ENCODE data around the gene TREX2.

TREX2 gene, protein sequence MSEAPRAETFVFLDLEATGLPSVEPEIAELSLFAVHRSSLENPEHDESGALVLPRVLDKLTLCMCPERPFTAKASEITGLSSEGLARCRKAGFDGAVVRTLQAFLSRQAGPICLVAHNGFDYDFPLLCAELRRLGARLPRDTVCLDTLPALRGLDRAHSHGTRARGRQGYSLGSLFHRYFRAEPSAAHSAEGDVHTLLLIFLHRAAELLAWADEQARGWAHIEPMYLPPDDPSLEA

DNA sequence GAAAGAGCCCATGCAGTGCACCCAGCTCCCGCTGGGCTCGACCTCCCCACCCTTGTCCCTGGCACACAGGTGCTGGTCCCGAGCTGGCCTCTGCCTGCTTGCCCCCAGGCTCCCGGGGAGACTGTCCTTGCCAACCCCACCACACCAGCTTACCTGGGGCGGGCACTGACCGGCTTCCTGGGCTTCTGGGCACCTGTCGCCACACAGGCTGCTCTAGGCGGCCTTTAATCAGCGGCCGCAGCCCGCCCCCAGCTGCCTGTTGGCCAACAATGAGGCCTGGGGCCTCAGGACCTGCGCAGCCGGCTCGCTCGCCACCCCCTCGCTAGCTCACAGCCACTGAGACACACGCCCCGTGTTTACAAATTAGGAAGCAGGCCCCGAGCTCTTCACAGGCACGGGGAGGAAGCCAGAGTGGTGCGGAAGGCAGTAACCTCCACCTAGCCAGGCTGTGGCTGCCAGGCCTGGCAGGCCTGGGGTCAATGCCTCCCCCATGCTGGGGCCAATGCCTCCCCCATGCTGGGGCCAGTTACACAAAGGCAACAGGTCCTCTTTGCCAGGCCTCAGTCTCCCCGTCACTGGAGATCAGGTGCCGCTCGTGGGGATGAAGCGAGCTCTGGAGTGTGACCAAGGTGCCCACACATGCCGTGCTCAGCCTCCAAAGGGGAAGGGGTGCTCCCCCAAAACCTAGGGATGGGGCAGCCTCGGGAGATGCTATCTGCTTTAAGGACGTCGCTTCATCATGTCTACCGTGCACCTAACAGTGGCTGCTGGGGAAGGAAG, at the start of gene TREX2:
TSS of gene TREX2 (minus strand) at position 201 of the 780 bp plus-strand sequence. CDS start 626 bp downstream, outside the sequence.
- DNase-seq, result no peak

GRCh38 chrX:153495362-153495751, 49.5 kb upstream of the TREX2 start:
- no peak for DNase-seq

- peak; percentile 41 for DNase-seq
Observed at GRCh38 chrX:153494541-153495361, 48.9 kb upstream of the TREX2 start, which contains the start of gene BGN. Gene BGN (plus strand): TSS chrX:153494980. CDS start chrX:153504632, 9,652 bp downstream.

DNA sequence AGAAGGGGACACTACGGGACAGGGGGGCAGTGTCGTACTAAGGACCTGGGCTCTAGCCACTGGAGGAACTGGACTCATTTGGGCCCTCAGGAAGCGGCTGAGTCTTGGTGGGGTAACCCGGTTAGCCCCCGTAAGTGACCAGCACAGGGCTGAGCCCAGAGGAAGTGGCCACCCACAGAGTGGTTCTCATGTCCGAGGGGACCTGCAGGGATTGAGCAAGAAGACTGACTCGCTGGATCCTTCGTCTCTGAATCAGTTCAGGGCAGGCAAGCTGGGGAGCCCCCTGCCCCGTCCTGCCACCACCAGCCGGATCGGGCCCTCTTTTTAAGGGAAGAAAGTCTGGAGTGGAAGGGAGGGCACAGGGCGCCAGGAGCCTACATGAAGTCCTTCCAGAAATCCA, 48.2 kb upstream of the TREX2 start:
- DNase-seq, result no peak

- DNase-seq, result no peak
Observed at GRCh38 chrX:153493085-153493484, 47.2 kb upstream of the TREX2 start.

GRCh38 chrX:153492543-153492942, 46.7 kb upstream of the TREX2 start:
- no peak for DNase-seq

DNA sequence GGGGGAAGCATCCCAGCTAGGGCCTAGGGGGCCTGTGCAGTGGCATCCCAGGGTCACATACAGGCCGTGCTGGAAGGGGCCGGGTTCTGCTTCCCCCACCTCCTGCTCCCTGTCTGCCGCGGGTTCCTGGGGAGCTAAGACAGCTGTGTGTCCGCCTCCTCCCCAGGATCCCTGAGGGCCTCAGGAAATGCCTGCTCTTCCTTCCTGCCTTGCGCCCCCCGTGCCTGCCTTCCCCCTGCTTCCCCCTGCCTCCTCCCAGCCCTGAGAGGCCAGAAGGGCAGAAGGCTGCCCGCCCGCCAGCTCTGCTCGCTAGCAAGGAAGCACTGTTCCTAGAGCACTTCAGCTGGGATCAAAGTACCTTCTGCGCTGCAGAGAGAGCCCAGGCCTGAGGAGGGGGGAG, 46.1 kb upstream of the TREX2 start:
- DNase-seq, result no peak

DNA sequence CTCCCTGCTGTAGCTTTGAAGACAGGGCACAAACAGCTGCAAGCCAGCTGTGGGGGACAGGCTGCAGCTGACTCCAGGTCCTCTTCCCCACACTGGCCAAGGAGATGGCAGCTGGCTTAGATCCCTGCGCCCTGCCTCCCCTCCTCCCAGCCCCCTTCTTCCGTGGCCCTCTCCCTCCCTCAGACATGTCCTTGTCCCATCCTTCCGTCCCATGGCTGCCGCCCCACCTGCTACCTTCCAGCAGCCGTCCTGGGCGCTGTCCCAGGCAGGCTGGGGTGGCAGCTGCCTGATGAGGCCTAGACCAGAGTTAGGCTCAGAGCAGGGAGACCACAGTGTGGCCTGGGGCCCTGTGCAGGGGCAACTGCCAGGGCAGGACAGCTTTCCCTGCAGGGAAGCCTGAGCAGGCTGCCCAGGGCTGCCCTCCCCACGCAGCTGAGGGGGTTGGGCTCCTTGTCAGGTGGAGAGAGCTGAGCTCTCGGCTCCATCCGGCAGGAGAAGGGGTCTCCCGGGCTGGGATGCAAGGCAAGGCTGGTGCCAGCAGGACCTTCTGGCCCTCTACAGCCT, 45.6 kb upstream of the TREX2 start:
- DNase-seq, result no peak

- DNase-seq, result no peak
Observed at GRCh38 chrX:153490217-153490930, 44.5 kb upstream of the TREX2 start.

DNA sequence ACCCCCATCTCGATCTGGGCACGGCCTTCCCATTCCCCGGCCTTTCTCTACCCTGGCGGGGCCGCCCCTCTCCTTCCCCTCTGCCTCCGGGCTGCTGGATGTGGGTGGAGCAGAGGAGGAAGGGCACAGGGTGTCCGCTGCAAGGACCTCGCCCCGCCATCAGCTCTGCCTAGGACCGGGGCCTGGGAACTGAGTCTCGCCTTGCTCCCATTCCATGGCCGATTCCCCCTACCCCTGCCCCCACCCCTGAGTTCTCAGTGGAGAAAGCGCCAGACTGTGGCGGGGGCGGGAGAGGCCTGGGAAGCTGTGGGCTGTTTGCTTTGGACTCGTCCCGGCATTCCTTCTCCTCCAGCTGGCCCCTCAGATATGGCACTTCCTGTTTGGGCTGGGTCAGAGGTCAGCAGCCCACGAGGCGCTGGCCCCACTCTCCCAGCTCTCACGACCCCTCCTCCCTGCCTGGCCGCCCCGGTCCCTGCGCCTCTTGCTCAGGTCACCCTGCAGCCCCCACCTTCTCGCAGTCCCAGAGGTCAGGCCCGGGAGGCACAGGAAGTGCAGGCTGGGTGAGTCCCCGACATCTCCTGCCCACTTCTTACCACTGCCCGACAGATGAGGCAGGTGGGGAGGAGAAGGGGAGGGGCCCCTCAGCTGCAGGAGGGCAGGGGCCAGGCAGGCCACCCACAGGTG, 42.5 kb upstream of the TREX2 start:
- DNase-seq, result no peak

DNA sequence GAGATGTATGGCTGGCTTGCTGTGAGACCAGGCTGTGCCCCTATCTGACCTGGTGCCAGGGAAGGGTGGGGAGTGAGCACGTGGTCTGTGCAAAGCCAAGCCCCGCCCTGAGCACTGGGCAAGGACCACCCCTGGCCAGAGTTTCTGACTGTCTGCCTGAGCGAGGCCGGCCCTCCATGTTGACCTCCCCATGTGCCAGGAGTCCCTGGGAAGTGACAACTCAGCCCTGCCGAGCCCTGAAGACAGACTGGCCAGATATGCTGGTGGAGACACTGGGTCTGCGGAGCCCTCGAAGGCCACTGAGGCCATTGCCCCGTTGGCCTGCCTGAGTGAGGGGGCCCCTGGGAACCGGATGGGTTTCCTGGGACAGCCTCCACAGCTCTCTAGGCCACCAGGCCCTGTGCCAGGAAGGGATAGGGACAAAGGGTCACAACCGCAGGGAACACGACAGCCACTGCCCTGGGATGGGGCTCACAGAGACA, 41.8 kb upstream of the TREX2 start:
- DNase-seq, result no peak

GRCh38 chrX:153486171-153486570, 40.3 kb upstream of the TREX2 start:
- no peak for DNase-seq

DNA sequence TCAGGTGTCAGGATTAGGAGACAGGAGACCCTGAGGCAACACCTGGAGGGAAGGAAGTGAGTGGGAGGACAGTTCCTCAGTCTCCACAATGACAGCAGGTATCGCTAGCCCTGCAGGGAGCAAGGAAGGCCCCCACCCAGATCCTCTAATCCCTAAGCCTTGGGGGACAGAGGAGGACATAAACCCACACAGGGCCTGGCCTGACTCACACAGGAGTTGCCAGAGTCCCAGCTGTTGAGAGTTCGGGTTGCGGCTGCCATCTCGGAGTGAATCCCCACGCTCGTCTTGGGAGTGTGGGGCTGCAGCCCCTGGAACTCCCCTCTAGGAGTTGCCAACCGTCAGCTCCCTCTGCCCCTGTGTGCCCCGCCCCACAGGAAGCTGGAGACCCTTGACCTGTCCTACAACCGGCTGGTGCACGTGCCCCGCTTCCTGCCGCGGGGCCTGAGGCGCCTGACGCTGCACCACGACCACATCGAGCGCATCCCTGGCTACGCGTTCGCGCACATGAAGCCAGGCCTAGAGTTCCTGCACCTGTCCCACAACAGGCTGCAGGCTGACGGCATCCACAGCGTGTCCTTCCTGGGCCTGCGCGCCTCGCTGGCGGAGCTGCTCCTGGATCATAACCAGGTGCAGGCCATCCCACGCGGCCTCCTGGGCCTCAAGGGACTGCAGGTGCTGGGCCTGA, 39.7 kb upstream of the TREX2 start:
- DNase-seq, result no peak

- no peak for DNase-seq
Observed at GRCh38 chrX:153482376-153483015, 36.6 kb upstream of the TREX2 start.

DNA sequence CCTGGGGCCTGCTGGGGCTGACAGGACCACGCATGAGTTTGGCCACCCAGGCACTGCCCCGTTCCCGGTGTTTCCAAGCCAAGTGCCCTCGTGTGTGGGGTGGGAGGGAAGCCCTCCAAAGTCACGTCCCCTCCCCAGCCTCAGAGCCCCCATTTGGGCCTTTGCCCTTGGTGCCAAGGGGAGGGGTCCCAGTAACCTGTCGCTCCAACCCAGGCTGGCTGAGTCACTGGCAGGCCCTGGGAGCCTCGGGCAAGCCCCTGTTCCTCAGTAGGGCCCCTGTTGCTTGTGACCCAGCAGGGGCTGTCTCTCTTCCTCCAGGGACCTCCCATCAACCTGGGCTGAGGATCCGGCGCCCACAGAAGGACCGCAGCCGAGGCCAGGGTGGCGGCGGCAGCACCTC, 35.2 kb upstream of the TREX2 start:
- no peak for DNase-seq

- no peak for DNase-seq
Observed at GRCh38 chrX:153478746-153479145, 32.9 kb upstream of the TREX2 start.

DNA sequence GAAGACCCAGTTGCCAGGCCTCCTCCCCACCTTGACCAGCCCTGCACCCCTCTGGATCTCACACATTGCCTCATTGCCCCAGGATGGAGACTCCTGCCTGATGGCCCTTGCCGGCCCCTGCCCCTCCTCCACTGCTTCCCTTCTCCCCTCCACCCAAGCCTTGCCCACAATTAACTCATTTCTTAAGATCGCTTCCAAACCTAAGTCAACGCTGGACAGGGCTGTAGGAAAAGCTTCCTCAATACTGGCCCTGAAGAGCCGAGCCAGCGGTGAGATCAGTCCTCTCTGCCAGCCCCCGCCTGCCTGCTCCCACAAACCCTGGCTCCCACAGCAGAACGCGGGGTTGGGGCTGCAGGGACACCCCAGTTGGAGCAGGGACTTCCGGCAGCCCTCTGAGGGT, 32.0 kb upstream of the TREX2 start:
- no peak for DNase-seq

DNA sequence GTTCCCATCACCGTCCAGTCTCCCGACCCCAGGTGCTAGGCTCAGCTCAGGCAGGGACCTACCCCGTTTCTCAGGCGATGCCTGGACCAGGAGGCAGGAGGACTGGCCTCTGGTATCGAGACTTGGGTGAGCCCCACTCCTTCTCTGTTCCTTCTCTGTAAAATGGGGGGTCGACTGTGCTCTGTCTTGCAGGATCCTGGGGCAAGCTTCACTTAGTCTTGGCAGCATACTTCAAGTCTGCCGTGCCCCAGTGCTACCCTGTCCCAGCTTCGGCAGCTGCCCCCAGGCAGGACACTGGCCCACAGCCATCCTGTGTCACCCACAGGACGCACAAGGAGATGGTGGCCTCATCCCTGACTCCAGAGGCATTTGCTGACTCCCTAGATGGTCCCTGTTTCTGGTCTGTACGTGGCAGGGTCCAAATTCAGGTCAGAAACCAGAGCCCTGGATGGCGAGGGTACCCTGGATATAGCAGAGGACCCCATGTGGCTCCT, 31.6 kb upstream of the TREX2 start:
- DNase-seq, result no peak

DNA sequence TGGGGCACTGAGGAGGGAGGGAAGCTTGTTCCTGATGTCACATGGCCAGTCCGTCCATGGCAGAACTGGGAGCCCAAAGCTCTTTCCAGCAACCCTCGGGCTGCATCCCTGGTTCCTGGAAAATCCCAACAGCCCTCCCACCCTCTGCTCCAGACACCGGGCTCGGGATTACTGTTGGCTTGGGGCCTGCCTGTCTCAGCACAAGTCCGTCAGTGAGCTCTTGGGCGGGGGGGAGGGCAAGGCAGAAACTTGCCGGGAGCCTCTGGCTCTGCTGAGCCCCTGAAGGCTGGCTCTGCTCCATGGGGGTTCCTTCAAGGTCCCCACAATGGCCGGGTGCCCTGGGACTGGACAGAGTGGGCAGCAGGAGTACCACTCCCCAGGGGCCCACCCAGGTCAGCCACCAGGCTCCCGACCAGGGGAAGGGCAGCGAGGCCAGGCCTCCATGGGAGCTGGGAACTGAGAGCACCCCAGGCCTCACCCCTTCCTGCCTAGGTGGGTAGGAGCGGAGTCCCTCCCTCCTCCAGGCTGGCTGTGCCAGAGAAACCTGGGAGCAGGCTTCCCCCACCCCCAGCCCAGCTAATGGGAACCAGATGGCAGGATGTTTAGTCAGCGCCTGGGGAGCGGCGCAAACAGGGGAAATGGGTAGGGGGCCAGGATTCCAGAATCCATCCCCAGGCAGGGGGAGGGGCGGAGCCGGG, 31.0 kb upstream of the TREX2 start:
- no peak for DNase-seq

Measured in CD4-positive, alpha-beta T cell treated with Interleukin-17A for 4 hours (primary cell).